Endodermal cell (in vitro differentiated cells): ENCODE data around the gene PAMR1. TPM values are rescaled to one million over a fixed set of nuclear protein-coding genes. Genes with fewer than 3 reads are reported as not detected.

Experiments used
- DNase-seq: peaks from one replicate; pipeline ENCODE4 v3.0.0-alpha.2; 2017
- H3K27ac ChIP-seq: 2 replicates; pipeline ENCODE4 v1.5.1; 2013; ENCODE audit warnings: mild to moderate bottlenecking, low read depth, low read length, moderate library complexity
- H3K27me3 ChIP-seq: 2 replicates; pipeline ENCODE4 v1.6.1; 2013; ENCODE audit warnings: mild to moderate bottlenecking, low read length, moderate library complexity; ENCODE audit not compliant: insufficient read depth, control insufficient read depth, poor library complexity, severe bottlenecking
- H3K36me3 ChIP-seq: 2 replicates; pipeline ENCODE4 v1.7.0; 2013; ENCODE audit warnings: mild to moderate bottlenecking, low read length, moderate library complexity; ENCODE audit not compliant: control insufficient read depth, insufficient read depth
- H3K4me1 ChIP-seq: one replicate; pipeline ENCODE4 v1.7.0; 2013; ENCODE audit warnings: low read length; ENCODE audit not compliant: control insufficient read depth, insufficient read depth
- H3K4me3 ChIP-seq: 2 replicates; pipeline ENCODE4 v1.5.1; 2013; ENCODE audit warnings: mild to moderate bottlenecking, low read length, moderate library complexity
- H3K9ac ChIP-seq: 2 replicates; pipeline ENCODE4 v1.6.1; 2013; ENCODE audit warnings: mild to moderate bottlenecking, low read length, moderate library complexity; ENCODE audit not compliant: poor library complexity, severe bottlenecking; ENCODE audit errors: extremely low read depth
- H3K9me3 ChIP-seq: 2 replicates; pipeline ENCODE4 v1.6.1; 2013; ENCODE audit warnings: mild to moderate bottlenecking, low read length, moderate library complexity; ENCODE audit not compliant: control insufficient read depth
- H3K27ac Mint-ChIP-seq: 2 replicates; pipeline ENCODE4 v1.8.0; 2020; ENCODE audit warnings: mixed read lengths
- H3K27me3 Mint-ChIP-seq: 2 replicates; pipeline ENCODE4 v1.8.0; 2021; ENCODE audit warnings: mild to moderate bottlenecking, mixed read lengths; ENCODE audit not compliant: insufficient read depth
- H3K36me3 Mint-ChIP-seq: 2 replicates; pipeline ENCODE4 v1.8.0; 2020; ENCODE audit warnings: low read depth, mixed read lengths
- H3K4me1 Mint-ChIP-seq: 2 replicates; pipeline ENCODE4 v1.8.0; 2020; ENCODE audit warnings: mixed read lengths
- H3K4me3 Mint-ChIP-seq: 2 replicates; pipeline ENCODE4 v1.8.0; 2020; ENCODE audit warnings: mild to moderate bottlenecking, moderate library complexity, mixed read lengths
- H3K9me3 Mint-ChIP-seq: 2 replicates; pipeline ENCODE4 v1.8.0; 2020; ENCODE audit warnings: mild to moderate bottlenecking, mixed read lengths
- CTCF ChIP-seq: fragments of 200-600 bp; sonication (generic); conservative IDR thresholded peaks from 2 replicates; pipeline ENCODE4 v1.5.0; 2021; ENCODE audit warnings: antibody characterized with exemption, mild to moderate bottlenecking
- WGBS, 2 experiments: methylation state at CpG; one replicate each; pipeline versions ENCODE4 v1.1.5 to v1.1.7; 2013; ENCODE audit warnings: missing lambda C conversion rate in 2 of 2, mixed read lengths in 1 of 2; ENCODE audit not compliant: insufficient coverage in 1 of 2, insufficient read length in 1 of 2; 5-methylcytosine and 5-hydroxymethylcytosine counted together
- total RNA-seq, 2 donors: library from RNA; stranded (reverse); fragmentation: NEBNext Ultra II Directional in 1 of 2; extraction: Animal tissue kit (Norgen Biotek cat#: 25700) in 1 of 2; gene quantifications; 2 replicates in 1 of 2; 3 replicates in 1 of 2; pipeline ENCODE4 v1.2.1, GENCODE V29; 2021

Gene PAMR1
- total RNA-seq, 2 donors from 2014 or later: 55.3 to 79.0 TPM

GRCh38 chr11:35415487-35415886 lies 109.9 kb downstream of the PAMR1 start:
- peaks cover 76% of the 10 kb centered on the region for H3K27me3 Mint-ChIP-seq
- Histone ChIP-seq H3K27me3 (peaks cover 52% of the 10 kb centered on the region), H3K9me3 (no peaks in the 10 kb centered on the region), H3K36me3 (no peaks in the 10 kb centered on the region), H3K27ac (no peak overlapping the region), H3K9ac (no peak overlapping the region), H3K4me3 (no peak overlapping the region), H3K4me1 (no peaks in the 10 kb centered on the region)
- H3K27ac Mint-ChIP-seq: no peak overlapping the region
- H3K4me3 Mint-ChIP-seq: no peak overlapping the region
- 82% methylated on average over 2 of the region's 2 CpGs; no CpG with 5 or more reads in 1 of the 2 experiments for WGBS, 2 experiments
- H3K36me3 Mint-ChIP-seq: no peaks in the 10 kb centered on the region
- TF ChIP-seq CTCF: no peak
- peaks cover 11% of the 10 kb centered on the region for H3K4me1 Mint-ChIP-seq
- no peak for DNase-seq
- no peaks in the 10 kb centered on the region for H3K9me3 Mint-ChIP-seq

- no peaks in the 10 kb centered on the region for H3K4me1 ChIP-seq
- Mint-ChIP-seq H3K27ac (no peak overlapping the region), H3K9me3 (no peaks in the 10 kb centered on the region), H3K27me3 (peaks cover 69% of the 10 kb centered on the region), H3K36me3 (no peaks in the 10 kb centered on the region), H3K4me1 (peaks cover 7% of the 10 kb centered on the region), H3K4me3 (no peak overlapping the region)
- TF ChIP-seq CTCF: no peak
- no peak for DNase-seq
- H3K27ac ChIP-seq: no peak overlapping the region
- peaks cover 45% of the 10 kb centered on the region for H3K27me3 ChIP-seq
- no peak overlapping the region for H3K9ac ChIP-seq
- no peaks in the 10 kb centered on the region for H3K9me3 ChIP-seq
- no peaks in the 10 kb centered on the region for H3K36me3 ChIP-seq
- 78 to 86% methylated on average over 2 of the region's 2 CpGs for WGBS, 2 experiments
- H3K4me3 ChIP-seq: no peak overlapping the region
Observed at GRCh38 chr11:35414776-35415175, 110.6 kb downstream of the PAMR1 start.

- no peak overlapping the region for H3K9ac ChIP-seq
- Mint-ChIP-seq H3K4me3 (no peak overlapping the region), H3K4me1 (peaks cover 7% of the 10 kb centered on the region), H3K36me3 (no peaks in the 10 kb centered on the region), H3K27ac (no peak overlapping the region), H3K27me3 (peaks cover 65% of the 10 kb centered on the region), H3K9me3 (no peaks in the 10 kb centered on the region)
- TF ChIP-seq CTCF: no peak
- no peaks in the 10 kb centered on the region for H3K9me3 ChIP-seq
- DNase-seq: no peak
- no peak overlapping the region for H3K27ac ChIP-seq
- H3K4me3 ChIP-seq: no peak overlapping the region
- H3K27me3 ChIP-seq: peaks cover 42% of the 10 kb centered on the region
- 78 to 91% methylated on average over 4 to 6 of the region's 6 CpGs for WGBS, 2 experiments
- no peaks in the 10 kb centered on the region for H3K36me3 ChIP-seq
- H3K4me1 ChIP-seq: no peaks in the 10 kb centered on the region
Observed at GRCh38 chr11:35414311-35414710, 111.1 kb downstream of the PAMR1 start.
